Neural crest cell (in vitro differentiated cells): ENCODE results near the gene VSIG10L. TPM values are rescaled to one million over a fixed set of nuclear protein-coding genes. Genes with fewer than 3 reads are reported as not detected.

Experiments used
- DNase-seq: peaks from one replicate; pipeline ENCODE4 v3.0.0; 2021; ENCODE audit warnings: low read depth, mixed read lengths, low spot score
- H3K27ac Mint-ChIP-seq: one replicate; pipeline ENCODE4 v1.8.0; 2021; ENCODE audit warnings: mild to moderate bottlenecking, mixed read lengths; ENCODE audit not compliant: unreplicated experiment
- H3K27me3 Mint-ChIP-seq: 2 replicates; pipeline ENCODE4 v1.8.0; 2021; ENCODE audit warnings: low read depth, mild to moderate bottlenecking, mixed read lengths
- H3K36me3 Mint-ChIP-seq: 2 replicates; pipeline ENCODE4 v1.8.0; 2021; ENCODE audit warnings: low read depth, mild to moderate bottlenecking, mixed read lengths
- H3K4me1 Mint-ChIP-seq: 2 replicates; pipeline ENCODE4 v1.8.0; 2021; ENCODE audit warnings: mixed read lengths
- H3K4me3 Mint-ChIP-seq: one replicate; pipeline ENCODE4 v1.8.0; 2021; ENCODE audit warnings: mild to moderate bottlenecking, mixed read lengths
- H3K9me3 Mint-ChIP-seq: 2 replicates; pipeline ENCODE4 v1.8.0; 2021; ENCODE audit warnings: mixed read lengths
- total RNA-seq: library from RNA; stranded (reverse); gene quantifications from 2 replicates; pipeline ENCODE4 v1.2.1, GENCODE V29; 2021
- TF ChIP-seq, protein P1 (sequence below): fragments of 200-600 bp; sonication (generic); conservative IDR thresholded peaks from 2 replicates; pipeline ENCODE4 v1.5.0; 2021; ENCODE audit warnings: antibody characterized with exemption, mild to moderate bottlenecking

Gene VSIG10L
- total RNA-seq, 1 donor from 2014 or later = 3.1 TPM

DNA sequence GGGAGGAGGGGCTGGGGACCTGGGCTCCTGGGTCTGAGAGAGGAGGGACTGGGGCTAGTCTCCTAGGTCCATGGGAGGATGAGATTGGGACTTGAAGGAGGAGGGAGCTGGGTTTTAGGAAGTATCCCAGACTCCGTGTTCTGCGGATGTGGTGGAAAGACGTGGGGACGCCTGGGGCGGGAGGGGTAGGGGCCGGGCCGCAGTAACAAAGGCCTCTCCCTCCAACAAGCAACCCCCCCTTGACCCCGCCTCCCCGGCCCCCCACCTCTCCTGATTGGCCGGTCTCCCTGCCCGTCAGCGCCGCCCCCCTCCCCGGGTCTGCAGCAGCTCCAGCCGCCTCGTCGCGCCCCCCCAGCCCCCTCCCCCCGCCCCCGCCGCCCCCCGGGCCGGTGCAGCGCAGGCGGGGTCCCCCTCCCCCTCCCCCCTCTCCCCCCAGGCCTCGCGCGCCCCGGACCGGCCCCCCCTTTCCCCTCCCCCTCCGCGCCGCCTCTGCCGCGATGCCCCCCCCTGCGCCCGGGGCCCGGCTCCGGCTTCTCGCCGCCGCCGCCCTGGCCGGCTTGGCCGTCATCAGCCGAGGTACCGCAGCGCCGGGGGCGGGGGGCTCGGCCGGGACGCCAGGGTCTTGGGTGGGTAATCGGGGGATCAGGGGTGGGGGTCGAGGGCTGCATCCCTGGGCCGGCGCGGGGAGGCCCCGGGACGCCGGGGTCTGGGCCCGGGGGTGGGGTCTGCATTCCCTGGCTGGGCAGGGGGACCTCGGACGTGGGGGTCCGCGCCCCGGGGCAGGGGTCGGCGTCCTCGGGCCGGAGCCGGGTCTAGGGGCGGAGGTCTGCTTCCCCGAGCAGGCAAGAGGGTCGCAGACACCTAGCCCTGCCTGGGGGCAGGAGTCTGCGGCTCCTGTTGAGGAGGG lies 30.3 kb downstream of the VSIG10L start, which contains the start of gene IGLON5:
Gene IGLON5 (plus strand): TSS at position 294 of the 907 bp plus-strand sequence. CDS start 204 bp downstream, at position 498.
- no peak for DNase-seq
- peaks cover 11% of the 10 kb centered on the region for H3K9me3 Mint-ChIP-seq
- H3K27ac Mint-ChIP-seq = peak within 1 kb of the TSS; percentile 68
- peaks cover 10% of the 10 kb centered on the region for H3K4me1 Mint-ChIP-seq
- TF ChIP-seq, protein P1, sequence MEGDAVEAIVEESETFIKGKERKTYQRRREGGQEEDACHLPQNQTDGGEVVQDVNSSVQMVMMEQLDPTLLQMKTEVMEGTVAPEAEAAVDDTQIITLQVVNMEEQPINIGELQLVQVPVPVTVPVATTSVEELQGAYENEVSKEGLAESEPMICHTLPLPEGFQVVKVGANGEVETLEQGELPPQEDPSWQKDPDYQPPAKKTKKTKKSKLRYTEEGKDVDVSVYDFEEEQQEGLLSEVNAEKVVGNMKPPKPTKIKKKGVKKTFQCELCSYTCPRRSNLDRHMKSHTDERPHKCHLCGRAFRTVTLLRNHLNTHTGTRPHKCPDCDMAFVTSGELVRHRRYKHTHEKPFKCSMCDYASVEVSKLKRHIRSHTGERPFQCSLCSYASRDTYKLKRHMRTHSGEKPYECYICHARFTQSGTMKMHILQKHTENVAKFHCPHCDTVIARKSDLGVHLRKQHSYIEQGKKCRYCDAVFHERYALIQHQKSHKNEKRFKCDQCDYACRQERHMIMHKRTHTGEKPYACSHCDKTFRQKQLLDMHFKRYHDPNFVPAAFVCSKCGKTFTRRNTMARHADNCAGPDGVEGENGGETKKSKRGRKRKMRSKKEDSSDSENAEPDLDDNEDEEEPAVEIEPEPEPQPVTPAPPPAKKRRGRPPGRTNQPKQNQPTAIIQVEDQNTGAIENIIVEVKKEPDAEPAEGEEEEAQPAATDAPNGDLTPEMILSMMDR = no peak
- H3K36me3 Mint-ChIP-seq = peaks cover 3% of the 10 kb centered on the region
- peak within 1 kb of the TSS; percentile 85 for H3K4me3 Mint-ChIP-seq
- H3K27me3 Mint-ChIP-seq = peaks cover 57% of the 10 kb centered on the region

DNA sequence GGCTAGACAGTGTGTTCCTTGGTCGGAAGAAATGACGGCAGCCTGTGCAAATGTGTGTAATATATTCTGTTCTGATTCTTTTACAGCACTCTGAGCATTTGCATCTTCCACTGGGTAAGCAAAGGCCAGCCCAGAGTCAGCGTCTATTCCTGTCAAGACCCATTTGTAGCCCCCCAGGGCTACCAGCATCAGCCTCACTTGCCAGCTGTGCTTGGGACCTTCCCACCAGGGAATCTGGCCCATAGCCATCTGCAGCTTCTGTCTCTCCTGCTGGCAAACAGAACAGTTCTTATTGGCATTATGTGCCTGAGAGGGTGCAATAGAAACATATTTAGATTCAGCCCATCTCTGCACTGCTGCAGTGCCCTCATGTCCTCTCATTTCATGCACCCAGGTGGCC lies 36.5 kb downstream of the VSIG10L start:
- TF ChIP-seq, protein P1 = no peak
- Mint-ChIP-seq H3K4me1 (peaks cover 1% of the 10 kb centered on the region), H3K27ac (no peak overlapping the region), H3K9me3 (peaks cover 17% of the 10 kb centered on the region), H3K4me3 (no peak overlapping the region), H3K36me3 (no peaks in the 10 kb centered on the region), H3K27me3 (peaks cover 63% of the 10 kb centered on the region)
- DNase-seq = no peak

DNA sequence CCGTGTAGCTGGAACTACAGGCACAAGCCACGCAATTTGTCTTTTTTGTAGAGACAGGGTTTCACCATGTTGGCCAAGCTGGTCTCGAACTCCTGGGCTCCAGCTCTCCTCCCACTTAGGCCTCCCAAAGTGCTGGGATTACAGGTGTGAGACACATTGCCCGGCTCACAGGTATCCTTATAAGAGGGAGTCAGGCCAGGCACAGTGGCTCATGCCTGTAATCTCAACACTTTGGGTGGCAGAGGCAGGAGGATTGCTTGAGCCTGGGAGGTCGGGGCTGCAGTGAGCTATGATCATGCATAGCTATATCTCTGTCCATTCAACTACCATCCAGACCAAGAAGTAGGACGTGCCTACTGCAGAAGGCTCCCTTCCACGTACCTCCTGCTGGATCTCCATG lies 40.7 kb downstream of the VSIG10L start:
- Mint-ChIP-seq H3K27me3 (peaks cover 29% of the 10 kb centered on the region), H3K4me3 (no peak overlapping the region), H3K4me1 (peaks cover 4% of the 10 kb centered on the region), H3K27ac (no peak overlapping the region), H3K36me3 (no peaks in the 10 kb centered on the region), H3K9me3 (peaks cover 10% of the 10 kb centered on the region)
- no peak for DNase-seq
- TF ChIP-seq, protein P1 = no peak

DNA sequence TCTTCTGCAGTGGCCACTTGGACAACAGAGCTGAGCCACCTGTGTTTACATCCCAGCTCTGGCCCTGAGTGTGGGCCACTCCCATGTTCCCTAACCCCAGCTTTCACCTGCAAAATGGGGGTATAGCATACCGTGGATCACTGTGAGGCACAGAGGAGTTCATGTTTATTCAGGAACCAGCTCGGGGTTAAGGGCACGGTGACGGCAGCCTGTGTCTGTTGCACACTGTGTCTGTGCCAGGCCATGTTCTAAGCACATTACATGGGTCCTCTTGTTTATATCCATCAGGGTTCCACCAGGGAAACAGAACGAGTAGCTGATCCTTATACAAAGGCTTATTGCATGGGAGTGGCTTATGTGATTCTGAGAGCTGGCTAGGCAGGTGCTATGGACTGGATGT lies 44.5 kb downstream of the VSIG10L start:
- H3K4me3 Mint-ChIP-seq = no peak overlapping the region
- H3K36me3 Mint-ChIP-seq = no peaks in the 10 kb centered on the region
- no peaks in the 10 kb centered on the region for H3K9me3 Mint-ChIP-seq
- H3K4me1 Mint-ChIP-seq = peaks cover 16% of the 10 kb centered on the region
- TF ChIP-seq, protein P1 = no peak
- DNase-seq = no peak
- H3K27ac Mint-ChIP-seq = no peak overlapping the region
- H3K27me3 Mint-ChIP-seq = peaks cover 22% of the 10 kb centered on the region

- H3K27me3 Mint-ChIP-seq = peaks cover 22% of the 10 kb centered on the region
- H3K9me3 Mint-ChIP-seq = no peaks in the 10 kb centered on the region
- TF ChIP-seq, protein P1 = peak; percentile 14
- no peak overlapping the region for H3K4me3 Mint-ChIP-seq
- DNase-seq = no peak
- H3K36me3 Mint-ChIP-seq = no peaks in the 10 kb centered on the region
- H3K4me1 Mint-ChIP-seq = peaks cover 16% of the 10 kb centered on the region
- no peak overlapping the region for H3K27ac Mint-ChIP-seq
Measured at GRCh38 chr19:51296336-51297093, 45.4 kb downstream of the VSIG10L start.
